Measurements from ENCODE around the gene INPP5A.

GRCh38 chr10:132527339-132528063 is 10.1 kb upstream of the INPP5A start:
- TF ChIP-seq CTCF (IDR thresholded peaks at IDR 0.05; ENCODE audit: low read depth, low read length, poor library complexity, severe bottlenecking) (no peak), EZH2phosphoT487 (IDR thresholded peaks at IDR 0.05; ENCODE audit: borderline replicate concordance, low read length) (no peak)

Measured in DOHH2 (cell line).